HG03159 (cell line): ENCODE data around the gene ACSL6.

ENCODE experiments used
- ATAC-seq: cut with Tn5 transposase; IDR thresholded peaks from one replicate; pipeline ENCODE4 v1.9.1; 2021; ENCODE audit warnings: mild to moderate bottlenecking, moderate library complexity; ENCODE audit not compliant: unreplicated experiment

ACSL6 gene

GRCh38 chr5:132011622-132012343 lies at the start of gene ACSL6:
Gene ACSL6 (minus strand): TSS chr5:132011658. CDS start chr5:132011553, 105 bp downstream.
- no peak for ATAC-seq

- no peak for ATAC-seq
These were observed 49.2 kb upstream of the ACSL6 start, which contains the start of gene IL3 for GRCh38 chr5:132060501-132061161. Gene IL3 (plus strand): TSS chr5:132060655. CDS start chr5:132060707, 52 bp downstream.

- no peak for ATAC-seq
These were observed 48.4 kb upstream of the ACSL6 start for GRCh38 chr5:132059696-132060500.

DNA sequence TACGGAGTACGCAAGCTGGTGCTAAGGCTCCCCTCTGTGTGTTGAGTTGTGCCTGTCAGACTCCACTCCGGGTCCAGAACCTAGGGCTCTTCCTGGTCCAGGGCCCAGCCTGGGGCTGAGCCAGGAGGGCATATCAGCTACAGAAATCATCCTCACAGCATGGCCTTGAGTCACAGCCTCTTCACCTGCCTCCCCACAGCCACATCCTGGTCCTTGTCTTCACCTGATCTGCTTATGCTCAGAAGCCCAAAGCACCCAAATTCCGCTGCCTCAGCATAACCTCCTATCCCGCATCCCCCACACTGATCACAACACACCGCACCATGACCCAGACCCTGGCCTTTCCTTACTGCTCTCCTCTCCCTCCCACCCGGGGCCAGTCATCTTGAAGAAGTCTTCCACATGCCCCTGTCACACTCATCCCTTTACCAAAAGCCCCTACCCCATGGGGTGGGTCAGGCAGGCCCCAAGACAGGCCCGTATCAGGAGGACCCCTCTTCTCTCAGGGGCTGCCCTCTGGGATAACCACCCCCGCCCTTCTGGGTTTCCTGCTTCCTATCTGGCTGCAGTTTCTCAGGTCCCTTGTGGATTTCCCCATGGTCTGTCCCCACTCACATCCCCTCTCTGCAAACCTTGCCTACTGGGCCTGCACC lies 47.7 kb upstream of the ACSL6 start:
- no peak for ATAC-seq

DNA sequence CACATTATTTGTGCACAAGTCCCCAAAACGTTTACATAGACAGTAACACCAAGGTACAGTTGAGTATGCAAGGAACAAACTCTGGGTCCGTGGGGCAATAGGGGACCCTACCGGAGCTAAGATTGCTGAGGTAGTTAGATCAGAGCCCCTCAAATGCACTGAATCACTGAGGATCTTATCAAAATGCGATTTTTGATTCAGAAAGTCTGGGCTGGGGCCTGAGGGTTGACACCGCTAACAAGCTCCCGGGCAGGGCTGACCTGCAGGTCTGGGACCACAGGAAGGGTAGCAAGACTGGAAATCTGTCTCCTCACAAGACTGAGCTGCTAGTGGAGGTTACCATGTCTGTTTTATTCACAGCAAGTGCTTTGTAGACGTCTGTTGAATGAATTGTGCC lies 47.2 kb upstream of the ACSL6 start:
- ATAC-seq, result no peak

- ATAC-seq, result no peak
These were observed 46.2 kb upstream of the ACSL6 start for GRCh38 chr5:132057498-132058255.

GRCh38 chr5:132056610-132057497 lies 45.4 kb upstream of the ACSL6 start:
- ATAC-seq, result no peak

DNA sequence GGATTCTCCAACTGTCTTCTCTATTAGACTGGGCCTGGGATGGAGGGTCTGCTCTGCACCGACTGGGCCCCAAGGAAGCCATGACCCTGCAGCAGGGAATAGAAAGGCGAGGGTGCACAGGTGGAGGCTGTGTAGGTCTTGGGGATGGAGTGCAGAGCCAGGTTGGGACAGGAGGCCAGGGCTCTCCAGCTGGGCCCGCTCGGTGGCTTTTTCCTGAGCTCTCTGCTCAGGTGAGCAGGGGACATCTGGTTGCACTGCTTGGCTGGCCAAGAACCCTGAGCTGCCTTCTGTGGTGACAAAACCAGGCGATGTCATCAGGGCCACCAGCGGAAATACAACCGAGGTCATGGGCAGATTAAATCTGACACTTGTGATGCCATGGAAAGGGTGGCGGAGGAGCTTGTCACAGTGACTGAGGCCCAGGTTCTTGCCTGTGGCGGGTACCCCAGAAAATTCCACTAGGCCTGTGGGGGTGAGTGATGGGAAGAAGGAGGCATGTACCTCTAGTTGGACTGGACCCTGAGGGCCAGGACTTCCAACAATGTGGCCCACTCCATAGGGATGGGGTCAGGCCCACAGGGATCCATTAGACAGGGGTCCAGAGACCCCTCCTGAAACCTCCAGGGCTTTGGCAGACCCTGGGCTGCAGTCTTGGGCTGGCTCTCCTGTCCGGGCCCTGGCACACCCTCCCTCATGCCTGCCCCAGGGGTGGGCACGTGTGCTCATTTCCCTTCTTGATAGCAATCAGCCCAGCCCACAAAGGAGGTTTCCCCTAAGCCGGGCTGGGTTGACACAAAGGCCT lies 44.6 kb upstream of the ACSL6 start:
- no peak for ATAC-seq

GRCh38 chr5:132055441-132055807 lies 44.0 kb upstream of the ACSL6 start:
- ATAC-seq, result no peak

- ATAC-seq, result no peak
These were observed 43.4 kb upstream of the ACSL6 start for GRCh38 chr5:132054697-132055440.

DNA sequence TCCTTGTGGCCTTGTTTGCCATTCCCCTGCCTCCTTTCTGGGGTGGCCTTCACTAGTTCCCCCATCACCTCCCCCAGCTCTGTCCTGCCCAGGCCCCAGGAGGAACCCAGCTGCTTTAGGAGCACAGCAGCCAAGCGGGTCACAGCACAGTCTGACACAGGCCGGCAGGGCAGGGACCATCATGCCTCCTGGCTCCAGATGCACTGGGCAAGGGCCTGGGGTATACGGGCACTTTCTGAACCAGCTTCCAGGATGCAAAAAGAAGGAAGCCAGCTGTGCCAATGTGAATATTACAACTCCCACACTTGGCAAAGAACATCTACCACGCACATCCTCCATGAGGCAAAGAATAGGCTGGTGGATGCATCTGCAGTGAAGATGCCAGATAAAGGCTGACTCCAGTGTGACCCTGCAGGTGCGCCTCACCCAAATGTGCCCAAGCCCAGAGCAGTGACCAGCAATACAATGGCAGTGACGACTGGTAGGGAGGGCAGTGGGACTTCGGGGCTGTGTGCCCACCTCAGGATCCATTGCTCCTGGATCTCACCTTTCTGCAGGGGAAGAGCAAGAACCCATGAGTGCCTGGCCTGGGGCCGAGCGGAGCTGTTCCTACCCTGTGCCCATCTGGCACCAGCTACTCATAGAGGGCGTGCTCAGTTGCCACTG lies 42.7 kb upstream of the ACSL6 start:
- ATAC-seq, result no peak

DNA sequence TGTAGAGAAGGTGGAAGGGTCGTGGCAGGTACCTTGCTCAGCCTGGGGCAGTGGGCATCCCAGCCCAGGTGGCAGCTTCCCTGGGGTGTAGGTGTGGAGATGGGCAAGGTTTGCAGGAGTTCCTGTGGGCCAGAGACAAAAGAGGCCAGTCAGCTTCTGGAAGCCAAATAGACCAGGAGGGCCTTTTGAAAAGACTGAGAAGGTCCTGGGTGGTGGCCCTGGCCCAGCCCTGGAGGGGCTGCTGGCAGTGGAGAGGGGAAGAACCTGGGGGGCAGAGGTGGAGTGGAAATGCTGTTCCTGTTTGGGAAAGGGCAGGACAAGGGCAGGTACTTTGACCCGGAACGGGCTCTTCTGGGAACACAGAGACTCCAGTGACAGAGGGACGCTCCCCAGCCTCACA lies 42.0 kb upstream of the ACSL6 start:
- no peak for ATAC-seq

- ATAC-seq, result no peak
These were observed 41.1 kb upstream of the ACSL6 start for GRCh38 chr5:132052520-132052919.

GRCh38 chr5:132050661-132051552 lies 39.4 kb upstream of the ACSL6 start:
- no peak for ATAC-seq

- no peak for ATAC-seq
These were observed 38.7 kb upstream of the ACSL6 start for GRCh38 chr5:132050136-132050535.

DNA sequence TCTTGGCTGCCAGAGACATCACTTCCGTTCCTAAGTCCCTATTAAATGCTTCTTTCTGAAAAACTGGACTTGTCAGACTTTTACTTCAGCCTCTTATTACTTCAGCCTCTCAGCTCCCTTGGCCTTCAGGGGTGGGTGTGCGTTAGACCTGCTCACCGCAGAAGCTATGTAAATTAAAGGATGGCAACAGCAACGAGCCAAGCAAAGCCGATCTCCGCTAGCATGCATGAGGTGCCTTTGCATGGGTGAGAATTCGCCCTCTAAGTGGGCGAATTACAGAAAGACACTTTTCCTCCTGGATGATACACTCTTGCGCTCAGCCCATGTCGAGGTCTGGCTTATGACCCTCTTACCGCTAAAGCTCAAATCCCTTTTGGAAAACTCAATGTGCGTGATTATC lies 38.1 kb upstream of the ACSL6 start:
- ATAC-seq, result no peak
